Measurements from ENCODE around the gene TSPAN4. TPM values are rescaled to one million over a fixed set of nuclear protein-coding genes. Genes with fewer than 3 reads are reported as not detected.

The TSPAN4 gene
- total and polyA plus RNA-seq, 2 of the 13 experiments (the other 11 are each of a cell fraction or from before 2014, with no cell fraction given), result 31.7 to 68.3 TPM

DNA sequence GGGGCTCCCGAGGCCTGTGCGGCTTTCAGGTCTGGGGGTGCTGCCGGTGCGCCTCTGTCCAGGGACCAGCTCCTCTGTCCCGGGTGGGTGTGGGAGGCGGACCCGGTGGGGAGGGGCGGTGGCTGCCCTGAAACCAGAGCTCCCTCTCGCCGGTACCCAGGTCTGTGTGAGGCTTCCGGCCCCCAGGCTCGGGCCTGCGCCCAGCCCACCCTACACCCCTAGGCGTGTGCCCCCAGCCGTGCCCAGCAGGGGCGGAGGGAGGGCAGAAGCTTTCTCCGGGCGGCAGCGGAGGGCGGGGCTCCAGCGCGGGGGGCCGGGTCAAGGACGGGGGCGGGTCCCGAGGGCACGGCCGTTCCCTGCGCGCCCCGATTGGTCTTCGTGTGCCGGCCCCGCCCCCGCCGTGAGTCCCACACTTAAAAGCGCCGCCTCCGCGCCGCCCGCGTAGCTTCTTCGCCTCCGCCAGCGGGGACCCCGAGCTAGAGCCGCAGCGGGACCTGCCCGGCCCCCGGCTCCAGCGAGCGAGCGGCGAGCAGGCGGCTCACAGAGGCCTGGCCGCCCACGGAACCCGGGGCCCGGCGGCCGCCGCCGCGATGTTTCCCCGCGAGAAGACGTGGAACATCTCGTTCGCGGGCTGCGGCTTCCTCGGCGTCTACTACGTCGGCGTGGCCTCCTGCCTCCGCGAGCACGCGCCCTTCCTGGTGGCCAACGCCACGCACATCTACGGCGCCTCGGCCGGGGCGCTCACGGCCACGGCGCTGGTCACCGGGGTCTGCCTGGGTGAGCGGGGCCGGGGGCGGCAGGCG is 23.3 kb upstream of the TSPAN4 start (continued):
- TF ChIP-seq ZNF510 (CRISPR knock-in tag; IDR thresholded peaks at IDR 0.05; ENCODE audit: low read depth), result no peak
- 0 out of 2 replicates have a peak, but pooled peaks have one; percentile 24 for TF ChIP-seq BORCS8-MEF2B (CRISPR knock-in tag; IDR thresholded peaks at IDR 0.05)
- no peak for TF ChIP-seq ZNF160 (CRISPR knock-in tag; IDR thresholded peaks at IDR 0.05)
- no peak for TF ChIP-seq ZNF530 (CRISPR knock-in tag; IDR thresholded peaks at IDR 0.05; ENCODE audit: low read depth)
- no peak; the same call in 1 of the 2 replicates for TF ChIP-seq ZFP90 (CRISPR knock-in tag; IDR thresholded peaks at IDR 0.05; ENCODE audit: borderline replicate concordance)
- TF ChIP-seq ETV6 (CRISPR knock-in tag; conservative IDR thresholded peaks at IDR 0.05), result 0 out of 2 replicates have a peak, but pooled peaks have one; percentile 25
- TF ChIP-seq, protein P1, sequence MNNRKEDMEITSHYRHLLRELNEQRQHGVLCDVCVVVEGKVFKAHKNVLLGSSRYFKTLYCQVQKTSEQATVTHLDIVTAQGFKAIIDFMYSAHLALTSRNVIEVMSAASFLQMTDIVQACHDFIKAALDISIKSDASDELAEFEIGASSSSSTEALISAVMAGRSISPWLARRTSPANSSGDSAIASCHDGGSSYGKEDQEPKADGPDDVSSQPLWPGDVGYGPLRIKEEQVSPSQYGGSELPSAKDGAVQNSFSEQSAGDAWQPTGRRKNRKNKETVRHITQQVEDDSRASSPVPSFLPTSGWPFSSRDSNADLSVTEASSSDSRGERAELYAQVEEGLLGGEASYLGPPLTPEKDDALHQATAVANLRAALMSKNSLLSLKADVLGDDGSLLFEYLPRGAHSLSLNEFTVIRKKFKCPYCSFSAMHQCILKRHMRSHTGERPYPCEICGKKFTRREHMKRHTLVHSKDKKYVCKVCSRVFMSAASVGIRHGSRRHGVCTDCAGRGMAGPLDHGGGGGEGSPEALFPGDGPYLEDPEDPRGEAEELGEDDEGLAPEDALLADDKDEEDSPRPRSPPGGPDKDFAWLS (CRISPR knock-in tag; IDR thresholded peaks at IDR 0.05; ENCODE audit: borderline replicate concordance), result no peak
- TF ChIP-seq SP140L (CRISPR knock-in tag; IDR thresholded peaks at IDR 0.05; ENCODE audit: borderline replicate concordance), result no peak
- no peak for TF ChIP-seq KAT2B (IDR thresholded peaks at IDR 0.05; ENCODE audit: borderline replicate concordance, low read depth, low read length)
- TF ChIP-seq FLYWCH1 (CRISPR knock-in tag; IDR thresholded peaks at IDR 0.05), result no peak
- TF ChIP-seq, protein P2, sequence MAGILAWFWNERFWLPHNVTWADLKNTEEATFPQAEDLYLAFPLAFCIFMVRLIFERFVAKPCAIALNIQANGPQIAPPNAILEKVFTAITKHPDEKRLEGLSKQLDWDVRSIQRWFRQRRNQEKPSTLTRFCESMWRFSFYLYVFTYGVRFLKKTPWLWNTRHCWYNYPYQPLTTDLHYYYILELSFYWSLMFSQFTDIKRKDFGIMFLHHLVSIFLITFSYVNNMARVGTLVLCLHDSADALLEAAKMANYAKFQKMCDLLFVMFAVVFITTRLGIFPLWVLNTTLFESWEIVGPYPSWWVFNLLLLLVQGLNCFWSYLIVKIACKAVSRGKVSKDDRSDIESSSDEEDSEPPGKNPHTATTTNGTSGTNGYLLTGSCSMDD (CRISPR knock-in tag; IDR thresholded peaks at IDR 0.05), result no peak
- TF ChIP-seq CSRNP2 (CRISPR knock-in tag; conservative IDR thresholded peaks at IDR 0.05; ENCODE audit: low read depth), result no peak
- no peak for TF ChIP-seq TSC22D2 (CRISPR knock-in tag; IDR thresholded peaks at IDR 0.05; ENCODE audit: borderline replicate concordance)
- no peak for TF ChIP-seq ZFAT (CRISPR knock-in tag; conservative IDR thresholded peaks at IDR 0.05)
- TF ChIP-seq MAFK (conservative IDR thresholded peaks at IDR 0.05 in 1 of 2, IDR thresholded peaks at IDR 0.05 in 1 of 2; ENCODE audit: low read length in 2 of 2), result no peak
- no peak; the same call in none of the 2 replicates for TF ChIP-seq SP2 (CRISPR knock-in tag; IDR thresholded peaks at IDR 0.05)
- TF ChIP-seq CBX1 (IDR thresholded peaks at IDR 0.05; ENCODE audit: low read depth), result no peak
- no peak for TF ChIP-seq REL (CRISPR knock-in tag; conservative IDR thresholded peaks at IDR 0.05)
- peak; percentile 54; the same call in 1 of the 2 replicates for TF ChIP-seq CSRNP1 (CRISPR knock-in tag; IDR thresholded peaks at IDR 0.05)
- no peak for TF ChIP-seq ETS1 (CRISPR knock-in tag; IDR thresholded peaks at IDR 0.05)
- TF ChIP-seq, protein P3, sequence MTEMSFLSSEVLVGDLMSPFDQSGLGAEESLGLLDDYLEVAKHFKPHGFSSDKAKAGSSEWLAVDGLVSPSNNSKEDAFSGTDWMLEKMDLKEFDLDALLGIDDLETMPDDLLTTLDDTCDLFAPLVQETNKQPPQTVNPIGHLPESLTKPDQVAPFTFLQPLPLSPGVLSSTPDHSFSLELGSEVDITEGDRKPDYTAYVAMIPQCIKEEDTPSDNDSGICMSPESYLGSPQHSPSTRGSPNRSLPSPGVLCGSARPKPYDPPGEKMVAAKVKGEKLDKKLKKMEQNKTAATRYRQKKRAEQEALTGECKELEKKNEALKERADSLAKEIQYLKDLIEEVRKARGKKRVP (CRISPR knock-in tag; IDR thresholded peaks at IDR 0.05), result no peak
